ENCODE results near the gene PDLIM5.
"Not testable (repeated sequence)": the region's sequence is repeated elsewhere in the genome, so short reads cannot be mapped to it uniquely, and the experiment has no call there.

Gene PDLIM5

DNA sequence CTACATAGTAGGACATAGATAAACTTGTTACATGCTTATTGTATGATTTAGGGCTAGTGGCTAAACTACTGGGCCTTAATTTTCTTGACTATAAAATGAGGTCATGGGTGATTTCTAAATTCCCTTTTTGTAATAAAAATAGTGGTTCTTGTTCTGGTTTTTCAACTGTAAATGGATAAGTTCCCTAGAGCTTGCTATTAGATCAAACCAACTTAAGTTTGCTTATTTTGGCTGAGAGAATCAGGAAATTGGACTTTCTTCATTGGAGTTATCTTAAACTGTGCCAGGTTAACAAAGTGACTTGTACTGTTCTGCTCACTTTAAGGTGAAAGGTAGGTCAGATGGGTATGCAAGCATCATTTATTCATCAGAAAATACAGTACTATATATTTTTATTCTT, 78.3 kb downstream of the PDLIM5 start:
- no peak for DNase-seq (ENCODE audit: low spot score)

DNA sequence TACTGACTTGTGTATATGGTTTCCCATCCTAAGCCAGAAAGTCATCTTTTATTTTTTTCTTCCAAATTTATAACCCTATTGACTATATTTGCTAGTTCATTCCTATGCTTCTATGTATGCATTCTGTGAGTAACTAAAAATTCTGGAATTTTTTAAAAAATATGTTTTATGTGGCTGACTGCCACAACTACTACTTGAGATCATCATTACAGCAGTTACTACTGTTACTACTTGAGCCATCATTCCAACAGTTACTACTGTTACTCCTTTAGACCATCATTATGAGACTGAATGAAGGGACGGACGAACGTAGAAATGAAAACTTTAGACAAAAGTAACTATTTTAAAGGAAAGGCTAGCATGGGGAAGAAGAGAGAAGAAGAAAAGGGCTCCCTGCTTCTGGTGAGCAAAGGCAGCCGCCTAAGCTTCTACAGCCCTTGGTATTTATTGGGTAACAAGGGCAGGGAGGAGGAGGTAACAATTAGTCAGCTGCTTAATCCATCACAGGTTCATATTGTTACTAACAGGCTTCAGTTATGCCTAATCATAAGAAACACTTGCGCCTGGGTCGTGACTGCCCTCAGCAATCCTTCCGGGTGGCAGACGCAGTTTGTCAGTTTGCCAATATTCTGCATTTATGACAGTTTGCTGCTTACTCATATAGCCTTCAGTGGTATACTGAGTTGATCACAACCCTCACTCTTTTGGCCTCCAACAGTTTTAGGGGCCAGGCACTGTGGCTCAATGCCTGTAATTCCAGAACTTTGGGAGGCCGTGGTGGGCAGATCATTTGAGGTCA, 80.4 kb downstream of the PDLIM5 start:
- no peak for DNase-seq (ENCODE audit: low spot score)

DNA sequence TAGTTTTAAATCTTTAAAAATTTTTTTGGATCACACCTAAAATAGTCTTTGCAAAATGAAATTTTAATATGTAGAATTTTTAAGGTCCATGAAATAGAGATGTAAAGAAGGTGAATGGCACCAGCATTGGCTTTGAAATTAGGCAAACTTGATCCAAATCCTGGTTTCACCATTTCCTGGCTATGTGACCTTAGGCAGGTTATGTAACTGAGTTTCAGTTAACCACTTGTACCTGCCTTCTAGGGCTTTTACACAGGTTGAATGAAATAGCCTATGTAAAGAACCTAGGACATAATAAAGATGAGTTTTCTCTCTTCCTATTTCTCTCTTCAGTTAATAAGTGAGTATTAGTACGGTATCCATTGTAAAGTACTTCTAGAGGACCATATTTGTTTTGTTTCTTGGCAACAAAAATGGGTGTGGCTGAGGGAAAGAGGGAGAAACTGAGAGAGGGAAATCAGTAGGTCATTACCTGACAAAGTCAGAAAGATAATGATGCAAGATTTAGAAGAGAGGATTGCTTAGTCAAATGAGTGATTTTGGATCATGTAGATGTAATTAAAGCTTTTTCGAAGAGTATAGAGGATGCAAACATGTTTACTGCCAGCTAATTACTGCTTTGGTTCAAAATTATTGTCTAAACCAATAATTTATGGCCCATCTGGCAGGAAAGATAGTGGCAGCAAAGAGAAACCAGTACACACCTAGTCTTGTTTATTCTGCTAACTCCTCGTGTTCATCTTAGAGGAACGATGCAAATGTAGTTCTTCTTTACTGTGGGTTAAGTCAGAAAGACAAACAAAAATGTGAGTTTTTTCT, 81.9 kb downstream of the PDLIM5 start:
- no peak for DNase-seq (ENCODE audit: low spot score)

DNA sequence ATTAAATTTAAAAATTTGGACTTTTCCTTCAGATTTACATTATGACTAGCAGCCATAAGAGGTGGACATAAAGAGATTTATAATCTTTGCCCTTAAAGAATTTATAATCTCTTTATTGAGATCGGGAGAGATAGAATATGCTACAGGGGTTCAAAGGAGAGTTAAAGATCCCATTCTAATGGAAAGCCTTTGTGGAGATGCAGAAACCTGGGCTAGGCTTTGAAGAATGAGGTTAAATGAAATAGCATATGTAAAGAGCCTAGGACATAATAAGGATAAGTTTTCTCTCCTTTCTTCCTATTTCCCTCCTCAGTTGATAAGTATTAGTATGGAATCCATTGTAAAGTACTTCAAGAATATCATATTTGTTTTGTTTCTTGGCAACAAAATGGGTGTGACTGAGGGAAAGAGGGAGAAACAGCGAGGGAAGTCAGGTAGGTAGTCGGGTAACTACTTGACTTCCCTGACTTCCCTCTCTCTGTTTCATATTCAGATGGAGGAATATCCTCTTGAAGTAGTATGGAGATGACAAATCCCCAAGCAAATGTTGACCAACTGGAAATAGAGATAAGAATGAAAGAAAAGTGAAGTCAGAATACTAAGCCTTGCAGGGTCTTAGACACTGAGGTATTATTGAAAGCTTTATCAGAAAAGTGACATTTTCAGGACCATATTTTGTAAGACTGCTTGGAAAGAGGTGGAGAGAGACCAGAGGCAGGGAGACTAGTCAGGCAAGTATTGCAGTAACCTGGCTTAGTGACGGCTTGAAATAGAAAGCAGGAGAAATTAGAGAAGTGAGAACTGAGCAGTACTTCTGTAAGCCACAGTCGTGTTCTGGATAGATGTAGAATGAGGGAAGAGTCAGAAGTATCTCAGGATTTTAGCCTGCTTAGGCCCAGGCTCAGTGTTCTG, 82.9 kb downstream of the PDLIM5 start:
- no peak for DNase-seq (ENCODE audit: low spot score)

DNA sequence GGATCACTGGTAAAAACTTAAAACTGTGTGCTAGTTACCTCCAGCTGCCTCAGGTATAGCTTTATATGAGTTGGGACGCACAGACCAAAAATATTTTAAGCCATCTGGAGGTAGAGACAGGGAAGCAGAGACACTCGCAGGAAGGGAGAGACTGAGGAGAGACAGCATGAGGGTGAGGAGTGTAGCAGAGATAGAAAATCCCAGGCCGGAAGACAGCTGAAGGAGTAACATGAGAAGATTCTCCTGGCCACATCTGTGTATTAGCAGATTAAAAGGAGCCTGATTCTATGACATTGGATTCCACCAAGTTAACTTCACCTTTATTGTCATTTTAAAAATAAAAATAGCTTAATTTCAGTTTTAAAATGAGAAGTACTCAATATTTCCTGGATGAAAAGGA, 84.3 kb downstream of the PDLIM5 start:
- DNase-seq (ENCODE audit: low spot score) = no peak

DNA sequence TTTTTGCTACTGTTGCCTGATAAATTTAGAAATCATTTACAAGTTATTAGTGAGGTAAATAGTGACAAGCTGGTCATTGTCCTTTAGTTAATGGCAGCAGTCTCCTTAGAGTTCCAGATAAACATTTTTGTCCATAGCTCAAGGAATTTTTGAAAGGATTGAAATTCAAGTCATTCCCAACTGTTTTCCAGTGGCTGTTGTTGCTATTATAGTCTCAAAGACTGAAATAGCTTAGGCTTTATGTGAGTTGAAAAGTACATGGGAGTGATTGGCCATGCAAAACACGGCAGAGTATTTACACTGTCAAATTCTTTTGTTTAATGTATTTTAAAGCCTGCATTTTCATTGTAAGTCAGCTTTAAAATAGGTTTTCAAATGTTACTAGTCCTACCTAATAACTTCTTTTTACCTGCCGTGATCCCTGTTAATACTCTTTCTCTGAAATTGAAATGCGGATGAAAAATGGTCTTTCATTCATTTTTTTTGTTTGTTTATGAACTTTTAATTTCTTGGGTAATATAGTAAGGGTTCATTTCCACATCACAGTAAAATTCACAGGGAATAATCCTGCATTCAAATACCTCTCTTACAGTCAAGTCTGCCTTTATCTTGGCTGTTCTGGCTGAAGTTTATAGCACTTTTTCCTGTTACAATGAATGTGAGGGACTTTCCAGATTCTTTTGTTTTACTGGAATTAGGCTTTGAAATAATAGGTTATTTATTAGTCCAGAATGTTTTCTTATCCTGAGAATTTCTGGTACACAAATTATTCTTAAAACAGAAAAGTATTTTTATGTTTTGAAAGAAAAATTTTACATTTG, 85.1 kb downstream of the PDLIM5 start:
- DNase-seq (ENCODE audit: low spot score) = no peak

DNA sequence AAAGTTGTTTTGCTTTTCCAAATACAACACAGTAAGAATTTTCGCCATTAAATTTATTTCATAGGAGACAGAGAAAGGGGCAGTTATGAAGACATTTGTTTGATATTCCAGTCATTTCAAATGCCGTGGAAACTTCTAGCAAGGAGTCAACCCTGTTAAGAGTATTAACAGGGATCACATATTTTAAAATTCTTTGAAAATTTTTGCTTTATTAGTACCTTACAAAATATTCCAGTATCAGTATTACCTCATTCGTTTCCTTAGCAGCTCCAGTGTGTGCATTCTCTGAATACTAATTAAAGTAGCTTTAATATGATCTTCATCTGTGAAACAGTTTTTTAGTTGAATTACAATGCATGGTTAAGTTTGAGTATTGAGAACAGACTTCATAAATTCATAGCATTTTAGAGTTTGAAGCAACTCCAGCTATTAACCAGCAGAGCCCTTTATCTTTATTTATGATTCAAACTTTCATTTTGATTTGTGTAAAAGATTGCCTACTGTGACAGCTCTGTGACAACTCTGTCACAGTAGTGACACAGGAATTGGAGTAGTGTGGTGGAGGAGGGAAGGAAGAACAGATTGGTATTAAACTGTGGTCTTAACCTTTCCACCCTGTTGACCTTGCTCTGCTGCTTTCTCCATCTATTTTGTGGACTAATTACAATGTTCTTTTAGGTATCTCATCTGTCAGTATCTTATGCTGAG, 86.3 kb downstream of the PDLIM5 start:
- DNase-seq (ENCODE audit: low spot score) = no peak

DNA sequence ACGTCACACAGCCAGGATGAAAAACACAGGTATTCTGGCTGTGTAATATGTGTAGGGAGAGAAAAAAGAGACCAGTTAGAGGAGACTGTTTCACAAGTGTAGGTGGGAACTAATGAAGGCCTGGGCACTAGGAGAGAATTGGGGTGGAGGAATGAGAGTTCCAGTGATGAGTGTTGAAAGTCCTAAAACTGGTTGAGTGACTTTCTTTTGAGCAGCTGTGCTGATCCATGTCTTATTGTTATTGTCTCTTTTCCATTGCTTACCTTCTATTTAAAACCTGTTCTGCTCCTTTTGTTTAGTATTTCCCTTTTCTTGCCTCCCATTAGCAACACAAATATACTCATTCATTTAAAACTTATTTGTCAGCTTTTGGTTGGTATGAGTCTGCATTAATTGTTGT, 88.7 kb downstream of the PDLIM5 start:
- DNase-seq (ENCODE audit: low spot score) = no peak

DNA sequence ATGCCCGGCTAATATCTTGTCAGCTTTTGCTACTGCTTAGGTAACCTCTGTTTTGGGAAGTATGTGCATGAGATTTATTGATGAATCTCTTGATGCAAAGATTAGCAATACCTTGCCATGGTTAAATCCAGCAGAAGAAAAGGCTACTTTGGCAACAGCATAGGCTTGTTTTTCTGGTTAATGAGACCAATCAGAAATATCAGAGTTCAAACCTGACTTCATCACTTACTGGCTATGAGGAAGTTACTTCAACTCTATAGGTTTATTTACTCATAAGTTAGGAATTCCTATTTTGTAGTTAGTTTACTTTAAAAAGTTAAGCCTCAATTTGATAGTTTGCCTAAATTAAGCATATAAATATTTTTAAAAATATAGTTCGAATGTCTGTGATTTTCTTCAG, 93.1 kb downstream of the PDLIM5 start:
- no peak for DNase-seq (ENCODE audit: low spot score)

DNA sequence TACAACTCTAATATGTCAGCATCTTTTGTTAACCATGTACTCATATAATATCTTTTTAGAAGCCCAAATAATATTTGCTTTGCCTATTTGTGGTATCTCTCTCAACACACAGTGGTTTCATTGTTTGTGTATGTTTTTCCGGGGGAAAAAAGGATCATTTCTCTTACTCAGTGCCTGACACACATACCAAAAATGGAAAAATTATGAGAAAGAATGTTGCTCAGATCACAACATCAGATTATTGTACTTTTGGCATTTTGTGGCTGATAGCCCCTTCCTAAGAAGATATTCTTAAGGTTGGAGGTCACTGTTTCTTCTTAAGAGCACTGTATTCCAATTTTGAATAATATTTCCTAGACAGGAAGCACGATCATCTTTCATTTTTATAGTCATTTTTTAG, 93.6 kb downstream of the PDLIM5 start:
- no peak for DNase-seq (ENCODE audit: low spot score)

DNA sequence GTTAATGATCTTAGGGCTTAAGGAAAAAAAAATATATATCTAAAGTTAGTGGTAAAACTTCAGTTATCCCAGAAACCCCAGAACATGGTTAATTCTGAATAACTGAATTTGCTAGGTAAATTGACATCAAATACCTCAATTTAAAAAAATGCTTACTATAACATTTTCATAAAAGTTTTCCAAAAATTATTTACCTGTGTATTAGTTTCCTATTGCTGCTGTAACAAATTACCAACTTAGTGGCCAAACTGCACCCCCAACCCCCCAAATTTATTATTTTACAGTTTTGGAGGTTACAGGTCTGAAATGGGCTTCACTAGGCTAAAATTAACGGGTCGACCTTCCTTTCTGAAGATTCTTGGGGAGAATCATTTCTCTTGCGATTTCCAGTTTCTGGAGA, 95.2 kb downstream of the PDLIM5 start:
- DNase-seq (ENCODE audit: low spot score) = no peak

DNA sequence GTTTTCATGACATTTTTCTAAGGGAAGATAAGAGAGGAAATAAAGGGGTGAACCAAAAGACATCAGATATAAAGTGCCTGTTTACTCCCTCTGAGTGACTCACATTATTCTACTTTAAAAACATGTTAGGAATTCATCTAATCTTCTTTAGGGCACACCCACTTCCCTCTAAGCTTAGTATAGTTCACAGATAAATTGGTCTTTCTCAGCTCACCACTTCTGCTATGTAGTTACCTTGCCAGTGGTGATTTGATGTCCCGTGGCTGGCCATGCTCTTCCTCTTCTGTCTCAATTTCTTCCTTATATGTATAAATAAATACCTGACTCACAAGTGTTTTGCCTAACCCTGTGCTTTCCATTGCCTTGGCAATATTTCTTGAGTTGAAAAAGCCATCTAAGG, 96.8 kb downstream of the PDLIM5 start:
- DNase-seq (ENCODE audit: low spot score) = no peak

DNA sequence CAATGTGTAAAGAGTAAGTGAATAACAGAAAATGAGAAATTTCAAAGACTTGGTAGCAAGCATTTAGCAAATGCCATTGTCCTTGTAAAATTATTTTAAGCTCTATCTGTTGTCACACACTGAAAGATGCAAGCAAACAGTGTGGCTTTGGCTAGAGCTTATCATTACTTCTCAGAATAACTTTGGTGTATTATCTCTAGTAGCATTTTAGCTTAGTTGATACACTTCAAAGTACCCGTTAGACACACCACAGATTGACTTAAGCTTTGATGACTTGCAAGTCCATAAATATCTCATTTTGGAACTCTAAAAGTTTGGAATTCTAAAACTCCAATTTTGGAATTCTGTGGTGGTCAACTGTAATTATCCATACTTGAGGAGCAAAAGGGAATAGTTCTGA, 98.6 kb downstream of the PDLIM5 start:
- no peak for DNase-seq (ENCODE audit: low spot score)

DNA sequence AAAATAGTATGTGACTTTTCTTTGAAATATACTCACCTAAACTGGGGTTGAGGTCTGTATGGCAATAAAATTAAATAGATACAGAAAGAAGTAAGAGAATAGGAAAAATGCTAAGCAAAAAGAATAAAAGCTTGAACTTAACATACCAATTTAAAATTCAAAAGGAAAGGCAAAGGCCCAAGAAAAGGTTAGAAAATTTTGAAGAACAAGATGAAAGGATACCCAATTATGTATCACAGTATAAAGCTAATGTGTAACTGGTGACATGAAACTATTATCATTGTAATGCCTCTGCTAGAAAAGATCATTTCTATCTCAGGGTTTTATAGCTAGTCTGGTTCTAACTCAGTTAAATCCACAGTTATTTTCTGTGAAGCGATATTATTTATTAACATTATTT, 99.1 kb downstream of the PDLIM5 start:
- DNase-seq (ENCODE audit: low spot score) = no peak

DNA sequence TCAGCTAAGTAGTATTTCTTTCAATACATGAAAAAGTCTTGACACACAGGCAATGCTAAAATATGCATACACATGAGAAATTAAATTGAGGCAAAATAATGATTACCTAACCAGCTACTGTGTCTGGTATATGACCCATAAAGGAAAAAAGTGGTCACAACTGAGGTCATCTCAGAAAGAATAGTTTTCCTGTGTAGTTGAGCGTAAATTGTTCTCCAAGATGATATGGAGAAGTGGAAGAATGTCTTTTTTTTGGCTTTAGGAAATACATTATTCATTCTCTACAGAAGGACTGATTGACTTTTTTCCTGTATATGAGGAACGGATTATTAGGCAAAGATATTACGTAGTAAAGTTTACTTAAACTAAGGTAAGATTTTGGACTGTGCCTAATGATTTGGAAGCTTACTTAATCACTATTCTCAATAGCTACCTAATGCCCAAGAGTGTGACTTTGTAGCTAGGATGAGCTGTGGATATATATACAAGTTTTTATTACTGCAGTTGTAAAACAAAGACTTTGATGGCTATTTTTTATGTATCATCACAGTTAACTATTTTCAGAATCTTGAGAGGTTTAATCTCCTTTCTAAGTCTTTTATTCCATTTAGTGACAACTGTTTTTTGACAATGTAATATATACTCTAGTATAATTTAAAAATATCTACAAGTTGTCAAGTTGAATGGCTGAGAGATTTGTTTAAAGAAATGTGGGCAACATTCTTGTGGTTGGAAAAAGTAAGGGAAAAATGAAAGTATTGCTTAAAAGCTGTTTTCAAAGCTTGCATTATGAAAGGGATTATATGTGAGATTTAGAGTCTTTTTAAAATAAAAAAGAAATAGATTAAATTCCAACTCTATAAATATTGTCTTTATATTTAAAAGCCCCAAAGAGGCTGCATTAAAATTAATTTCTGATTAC, 100.2 kb downstream of the PDLIM5 start:
- no peak for DNase-seq (ENCODE audit: low spot score)

DNA sequence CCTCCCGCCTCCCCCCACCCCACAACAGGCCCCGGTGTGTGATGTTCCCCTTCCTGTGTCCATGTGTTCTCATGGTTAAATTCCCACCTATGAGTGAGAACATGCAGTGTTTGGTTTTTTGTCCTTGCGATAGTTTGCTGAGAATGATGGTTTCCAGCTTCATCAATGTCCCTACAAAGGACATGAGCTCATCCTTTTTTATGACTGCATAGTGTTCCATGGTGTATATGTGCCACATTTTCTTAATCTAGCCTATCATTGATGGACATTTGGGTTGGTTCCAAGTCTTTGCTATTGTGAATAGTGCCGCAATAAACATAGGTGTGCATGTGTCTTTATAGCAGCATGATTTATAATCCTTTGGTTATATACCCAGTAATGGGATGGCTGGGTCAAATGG, 104.3 kb downstream of the PDLIM5 start:
- not testable (repeated sequence) for DNase-seq (ENCODE audit: low spot score)

DNA sequence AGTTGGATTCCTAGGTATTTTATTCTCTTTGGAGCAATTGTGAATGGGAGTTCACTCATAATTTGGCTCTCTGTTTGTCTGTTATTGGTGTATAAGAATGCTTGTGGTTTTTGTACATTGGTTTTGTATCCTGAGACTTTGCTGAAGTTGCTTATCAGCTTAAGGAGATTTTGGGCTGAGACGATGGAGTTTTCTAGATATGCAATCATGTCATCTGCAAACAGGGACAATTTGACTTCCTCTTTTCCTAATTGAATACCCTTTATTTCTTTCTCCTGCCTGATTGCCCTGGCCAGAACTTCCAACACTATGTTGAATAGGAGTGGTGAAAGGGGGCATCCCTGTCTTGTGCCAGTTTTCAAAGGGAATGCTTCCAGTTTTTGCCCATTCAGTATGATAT, 105.9 kb downstream of the PDLIM5 start:
- DNase-seq (ENCODE audit: low spot score) = not testable (repeated sequence)

DNA sequence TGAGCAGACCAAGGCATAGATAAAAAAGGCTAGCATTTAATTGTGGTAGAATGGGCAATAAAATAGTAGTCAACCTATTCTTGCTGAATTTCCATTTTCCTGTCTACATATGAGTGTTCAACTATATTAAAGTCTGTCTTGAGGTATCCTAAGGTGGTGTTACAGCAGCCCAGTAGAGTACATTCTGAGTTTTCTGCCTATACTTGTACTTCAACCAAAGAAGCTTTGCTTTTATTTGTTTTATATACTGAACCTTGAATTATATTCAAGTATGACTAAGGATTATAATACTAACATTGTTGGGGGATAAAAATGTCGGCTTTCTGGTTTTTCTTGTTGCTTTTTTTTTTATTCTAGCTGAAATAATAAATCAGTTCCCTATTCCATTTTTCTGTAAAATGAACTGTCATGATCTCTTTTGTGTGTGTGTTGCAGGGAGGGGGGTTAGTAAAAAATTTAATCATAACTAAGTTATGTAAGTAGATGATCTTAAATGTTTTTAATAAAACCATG, 106.7 kb downstream of the PDLIM5 start:
- no peak for DNase-seq (ENCODE audit: low spot score)

DNA sequence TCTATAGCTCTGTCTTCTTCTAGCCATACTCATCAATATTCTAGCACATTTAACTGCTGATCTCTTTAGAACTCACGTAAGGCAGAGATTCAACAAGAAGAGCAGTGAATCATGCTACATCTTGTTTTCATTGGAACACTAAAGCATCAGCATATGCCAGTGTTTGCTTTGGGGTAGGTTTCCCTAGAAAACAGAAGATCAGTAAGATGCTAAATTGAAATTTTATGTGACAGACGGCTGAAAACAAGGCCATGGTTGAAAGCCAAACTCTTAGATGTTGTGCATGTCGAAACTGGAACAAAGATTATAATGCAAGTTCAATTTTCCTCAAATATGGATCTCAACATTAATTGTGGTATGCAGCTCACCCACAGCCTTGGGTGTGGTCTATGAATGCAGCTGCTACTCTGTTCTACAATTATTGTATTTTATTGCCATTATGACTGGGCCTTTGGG, 107.6 kb downstream of the PDLIM5 start:
- DNase-seq (ENCODE audit: low spot score) = no peak

Data from left forelimb (tissue), 1 donor.